Measurements from ENCODE around the gene VWA3B.

GRCh38 chr2:98332989-98333388, 246.0 kb downstream of the VWA3B start:
- no peak for TF ChIP-seq CTCF (conservative IDR thresholded peaks at IDR 0.05; ENCODE audit: low read length)
- TF ChIP-seq EZH2phosphoT487 (IDR thresholded peaks at IDR 0.05; ENCODE audit: borderline replicate concordance), result no peak
